OCI-LY7 (cell line): Measurements from ENCODE around the gene LVRN.

Source experiments
- EZH2phosphoT487 ChIP-seq: fragments of 200-600 bp; sonication (generic); IDR thresholded peaks from 2 replicates; pipeline ENCODE4 v1.6.1; 2018; ENCODE audit warnings: low read depth, borderline replicate concordance, mild to moderate bottlenecking, mixed run types, antibody characterized with exemption, low read length, moderate library complexity, mixed read lengths
- TF ChIP-seq, protein P1 (sequence below): fragments of 200-600 bp; sonication (generic); conservative IDR thresholded peaks from 2 replicates; pipeline ENCODE4 v1.5.1; 2014; ENCODE audit warnings: mild to moderate bottlenecking, antibody characterized with exemption, low read length, moderate library complexity, mixed read lengths

DNA sequence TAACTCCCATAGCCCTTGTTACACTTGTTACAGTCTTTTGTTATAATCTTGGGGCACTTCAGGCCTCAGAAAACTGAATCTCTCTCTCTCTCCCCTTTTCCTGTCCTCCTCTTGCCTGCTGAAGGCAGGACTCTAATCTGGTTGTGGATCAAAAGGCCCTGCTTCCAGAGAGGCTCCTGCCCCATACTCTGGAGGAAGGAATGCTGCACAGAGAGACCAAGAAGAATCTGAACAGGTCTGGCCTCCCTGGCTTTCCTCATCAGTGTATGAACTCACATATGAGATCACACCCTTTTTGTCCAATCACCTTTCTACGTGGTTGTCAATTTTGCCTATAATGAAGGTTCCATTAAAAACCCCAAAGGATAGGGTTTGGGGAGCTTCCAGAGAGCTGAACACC lies 26.2 kb upstream of the LVRN start:
- TF ChIP-seq EZH2phosphoT487: no peak
- TF ChIP-seq, protein P1, sequence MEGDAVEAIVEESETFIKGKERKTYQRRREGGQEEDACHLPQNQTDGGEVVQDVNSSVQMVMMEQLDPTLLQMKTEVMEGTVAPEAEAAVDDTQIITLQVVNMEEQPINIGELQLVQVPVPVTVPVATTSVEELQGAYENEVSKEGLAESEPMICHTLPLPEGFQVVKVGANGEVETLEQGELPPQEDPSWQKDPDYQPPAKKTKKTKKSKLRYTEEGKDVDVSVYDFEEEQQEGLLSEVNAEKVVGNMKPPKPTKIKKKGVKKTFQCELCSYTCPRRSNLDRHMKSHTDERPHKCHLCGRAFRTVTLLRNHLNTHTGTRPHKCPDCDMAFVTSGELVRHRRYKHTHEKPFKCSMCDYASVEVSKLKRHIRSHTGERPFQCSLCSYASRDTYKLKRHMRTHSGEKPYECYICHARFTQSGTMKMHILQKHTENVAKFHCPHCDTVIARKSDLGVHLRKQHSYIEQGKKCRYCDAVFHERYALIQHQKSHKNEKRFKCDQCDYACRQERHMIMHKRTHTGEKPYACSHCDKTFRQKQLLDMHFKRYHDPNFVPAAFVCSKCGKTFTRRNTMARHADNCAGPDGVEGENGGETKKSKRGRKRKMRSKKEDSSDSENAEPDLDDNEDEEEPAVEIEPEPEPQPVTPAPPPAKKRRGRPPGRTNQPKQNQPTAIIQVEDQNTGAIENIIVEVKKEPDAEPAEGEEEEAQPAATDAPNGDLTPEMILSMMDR: no peak
